Glutamatergic neuron (in vitro differentiated cells): ENCODE measurements around the gene KIF6. TPM values are rescaled to one million over a fixed set of nuclear protein-coding genes. Genes with fewer than 3 reads are reported as not detected.

ENCODE experiments used
- DNase-seq: peaks from one replicate; pipeline ENCODE4 v3.0.0; 2022
- H3K27ac Mint-ChIP-seq: one replicate; pipeline ENCODE4 v1.8.0; 2020; ENCODE audit warnings: mild to moderate bottlenecking, mixed read lengths, inconsistent platforms; ENCODE audit not compliant: unreplicated experiment
- H3K27me3 Mint-ChIP-seq: one replicate; pipeline ENCODE4 v1.8.0; 2020; ENCODE audit warnings: mild to moderate bottlenecking, moderate library complexity, mixed read lengths, inconsistent platforms; ENCODE audit not compliant: unreplicated experiment
- H3K36me3 Mint-ChIP-seq: one replicate; pipeline ENCODE4 v1.8.0; 2020; ENCODE audit warnings: mild to moderate bottlenecking, mixed read lengths, inconsistent platforms; ENCODE audit not compliant: unreplicated experiment
- H3K4me1 Mint-ChIP-seq: one replicate; pipeline ENCODE4 v1.8.0; 2020; ENCODE audit warnings: mild to moderate bottlenecking, low read depth, mixed read lengths, inconsistent platforms; ENCODE audit not compliant: unreplicated experiment
- H3K4me3 Mint-ChIP-seq: one replicate; pipeline ENCODE4 v1.8.0; 2020; ENCODE audit warnings: mild to moderate bottlenecking, mixed read lengths, inconsistent platforms; ENCODE audit not compliant: unreplicated experiment
- H3K9me3 Mint-ChIP-seq: one replicate; pipeline ENCODE4 v1.8.0; 2020; ENCODE audit warnings: mild to moderate bottlenecking, moderate library complexity, mixed read lengths, inconsistent platforms; ENCODE audit not compliant: unreplicated experiment
- CTCF ChIP-seq: fragments of 200-600 bp; sonication (generic); IDR thresholded peaks from one replicate; pipeline ENCODE4 v1.5.0; 2021; ENCODE audit not compliant: partially characterized antibody, unreplicated experiment
- total RNA-seq: library from RNA; stranded (reverse); fragmentation: NEBNext Ultra II Directional; extraction: Animal tissue kit (Norgen Biotek cat#: 25700); gene quantifications from one replicate; pipeline ENCODE4 v1.2.1, GENCODE V29; 2021; ENCODE audit not compliant: unreplicated experiment

Gene KIF6
- total RNA-seq, 1 donor from 2014 or later: 1.1 TPM

- Mint-ChIP-seq H3K9me3 (no peaks in the 10 kb centered on the region), H3K4me1 (no peaks in the 10 kb centered on the region), H3K36me3 (no peaks in the 10 kb centered on the region), H3K27me3 (no peaks in the 10 kb centered on the region), H3K27ac (no peak overlapping the region), H3K4me3 (no peak overlapping the region)
- no peak for DNase-seq
- TF ChIP-seq CTCF: no peak
Observed at GRCh38 chr6:39572661-39573340, 152.4 kb downstream of the KIF6 start.

GRCh38 chr6:39568896-39569295, 156.3 kb downstream of the KIF6 start:
- H3K27ac Mint-ChIP-seq: no peak overlapping the region
- no peaks in the 10 kb centered on the region for H3K27me3 Mint-ChIP-seq
- H3K36me3 Mint-ChIP-seq: no peaks in the 10 kb centered on the region
- H3K4me3 Mint-ChIP-seq: no peak overlapping the region
- no peak for DNase-seq
- no peaks in the 10 kb centered on the region for H3K9me3 Mint-ChIP-seq
- H3K4me1 Mint-ChIP-seq: no peaks in the 10 kb centered on the region
- no peak for TF ChIP-seq CTCF

- no peak for DNase-seq
- Mint-ChIP-seq H3K27ac (no peak overlapping the region), H3K4me3 (no peak overlapping the region)
Observed at GRCh38 chr6:39567091-39567490, 158.1 kb downstream of the KIF6 start.

GRCh38 chr6:39566456-39566855, 158.8 kb downstream of the KIF6 start:
- H3K36me3 Mint-ChIP-seq: no peaks in the 10 kb centered on the region
- no peaks in the 10 kb centered on the region for H3K4me1 Mint-ChIP-seq
- H3K27me3 Mint-ChIP-seq: no peaks in the 10 kb centered on the region
- no peak overlapping the region for H3K27ac Mint-ChIP-seq
- no peak for DNase-seq
- no peaks in the 10 kb centered on the region for H3K9me3 Mint-ChIP-seq
- TF ChIP-seq CTCF: no peak
- no peak overlapping the region for H3K4me3 Mint-ChIP-seq

More at GRCh38 chr6:39567091-39567490, 158.1 kb downstream of the KIF6 start:
- no peak for TF ChIP-seq CTCF
- Mint-ChIP-seq H3K9me3 (no peaks in the 10 kb centered on the region), H3K27me3 (no peaks in the 10 kb centered on the region), H3K36me3 (no peaks in the 10 kb centered on the region), H3K4me1 (no peaks in the 10 kb centered on the region)

GRCh38 chr6:39565956-39566355, 159.3 kb downstream of the KIF6 start:
- H3K27ac Mint-ChIP-seq: no peak overlapping the region
- H3K9me3 Mint-ChIP-seq: no peaks in the 10 kb centered on the region
- H3K27me3 Mint-ChIP-seq: no peaks in the 10 kb centered on the region
- H3K36me3 Mint-ChIP-seq: no peaks in the 10 kb centered on the region
- no peak for TF ChIP-seq CTCF
- no peak for DNase-seq
- no peaks in the 10 kb centered on the region for H3K4me1 Mint-ChIP-seq
- no peak overlapping the region for H3K4me3 Mint-ChIP-seq
